ENCODE results near the gene COLGALT1.

GRCh38 chr19:17539238-17540117, 16.0 kb upstream of the COLGALT1 start:
- TF ChIP-seq GATA3 (IDR thresholded peaks at IDR 0.05; ENCODE audit: low read depth, low read length) (no peak), GATA2 (IDR thresholded peaks at IDR 0.05; ENCODE audit: low read depth, low read length) (no peak)
